Subcutaneous abdominal adipose tissue (tissue), 5 donors: Measurements from ENCODE around the gene ARHGEF17.

Experiments
- H3K27ac ChIP-seq: one replicate; pipeline ENCODE4 v1.7.0; 2013; ENCODE audit warnings: low read depth, mild to moderate bottlenecking, inconsistent platforms, low read length, moderate library complexity
- H3K27me3 ChIP-seq, 5 donors: one replicate each; pipeline ENCODE4 v1.7.0; 2013; ENCODE audit warnings: low read length in 5 of 5, inconsistent platforms in 1 of 5; ENCODE audit not compliant: control insufficient read depth in 5 of 5, insufficient read depth in 4 of 5
- H3K36me3 ChIP-seq, 5 donors: one replicate each; pipeline ENCODE4 v1.7.0; 2013; ENCODE audit warnings: low read length in 5 of 5; ENCODE audit not compliant: control insufficient read depth in 5 of 5, insufficient read depth in 5 of 5
- H3K4me1 ChIP-seq, 5 donors: one replicate each; pipeline ENCODE4 v1.7.0; 2013; ENCODE audit warnings: low read length in 5 of 5, mild to moderate bottlenecking in 3 of 5, moderate library complexity in 1 of 5; ENCODE audit not compliant: control insufficient read depth in 5 of 5, insufficient read depth in 5 of 5
- H3K4me3 ChIP-seq, 5 donors: one replicate each; pipeline ENCODE4 v1.7.0; 2013; ENCODE audit warnings: low read length in 5 of 5, low read depth in 1 of 5
- H3K9ac ChIP-seq, 5 donors: one replicate each; pipeline ENCODE4 v1.7.0; 2013; ENCODE audit warnings: low read length in 5 of 5, mild to moderate bottlenecking in 4 of 5, moderate library complexity in 3 of 5
- H3K9me3 ChIP-seq, 5 donors: one replicate each; pipeline ENCODE4 v1.7.0; 2013; ENCODE audit warnings: low read length in 5 of 5; ENCODE audit not compliant: control insufficient read depth in 5 of 5
- donor health status: healthy.
- donor health status: healthy.
- donor health status: healthy.
- donor health status: healthy.
- donor health status: healthy.

The ARHGEF17 gene

DNA sequence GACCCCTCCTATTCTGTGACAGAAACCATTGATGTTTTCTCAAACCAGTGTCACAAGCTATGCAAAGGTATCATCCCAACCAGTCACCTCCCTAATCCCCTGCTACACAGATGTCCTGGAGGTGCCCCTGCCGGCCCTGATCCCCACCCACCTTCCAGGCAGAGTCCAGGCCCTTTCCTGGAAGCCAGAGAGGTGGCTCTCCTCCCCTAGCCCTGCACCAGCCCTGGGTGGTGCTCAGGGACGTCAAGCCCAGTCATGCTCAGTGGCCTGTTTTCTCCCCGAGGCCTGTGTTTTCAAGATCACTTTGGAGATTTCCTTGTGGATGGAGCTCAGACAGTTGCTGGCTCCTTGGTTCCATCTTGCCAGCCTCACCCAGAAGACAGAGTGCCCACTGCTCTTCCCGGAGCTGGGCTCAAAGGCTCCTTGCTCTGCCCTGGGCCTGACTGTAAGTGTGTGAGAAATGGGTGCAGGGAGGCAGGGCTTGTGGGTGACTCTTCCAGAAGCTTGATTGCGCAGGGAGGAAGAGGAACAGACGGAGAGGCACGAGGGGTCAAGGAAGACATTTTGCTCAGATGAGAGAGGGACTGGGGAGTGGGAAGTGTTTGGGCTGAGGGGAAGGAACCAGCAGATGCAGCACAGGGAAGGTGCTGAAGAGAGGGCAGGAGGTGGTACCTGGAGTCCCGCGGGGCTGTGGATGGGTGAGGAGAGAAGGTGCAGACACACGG lies 24.6 kb upstream of the ARHGEF17 start:
- Histone ChIP-seq H3K27ac (no peak overlapping the region), H3K9me3 (no peaks in the 10 kb centered on the region)

DNA sequence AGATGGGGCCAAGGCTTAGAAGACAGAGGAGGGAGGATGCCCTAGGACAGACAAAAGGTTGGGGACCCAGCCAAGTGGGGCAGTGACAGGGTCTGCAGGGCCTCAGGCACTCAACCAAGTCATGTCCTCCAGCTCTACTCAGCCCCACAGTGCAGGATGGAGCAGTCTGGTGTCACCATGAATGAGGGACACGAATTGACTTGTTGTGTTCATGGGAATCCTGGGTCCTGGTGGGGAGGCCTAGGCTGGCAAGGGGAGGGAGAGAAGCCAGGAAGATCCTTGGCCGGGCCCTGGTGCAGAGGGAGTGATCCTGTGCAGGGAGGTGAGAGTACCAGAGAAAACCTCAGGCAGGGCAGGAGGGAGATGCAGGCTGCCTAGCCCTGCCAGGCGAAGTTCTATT lies 24.0 kb upstream of the ARHGEF17 start:
- Histone ChIP-seq H3K9ac (no peak overlapping the region), H3K4me3 (no peak overlapping the region), H3K36me3 (no peaks in the 10 kb centered on the region), H3K27me3 (peaks cover 0 to 2% (median 0%) of the 10 kb centered on the region in 5 donors), H3K27ac (no peak overlapping the region), H3K9me3 (no peaks in the 10 kb centered on the region), H3K4me1 (peaks cover 4 to 79% (median 37%) of the 10 kb centered on the region in 5 donors)

More for the DNA sequence above, 24.6 kb upstream of the ARHGEF17 start:
- H3K27me3 ChIP-seq = peaks cover 0 to 2% (median 0%) of the 10 kb centered on the region in 5 donors
- H3K4me3 ChIP-seq = no peak overlapping the region
- H3K9ac ChIP-seq = no peak overlapping the region
- peaks cover 4 to 72% (median 30%) of the 10 kb centered on the region in 5 donors for H3K4me1 ChIP-seq
- no peaks in the 10 kb centered on the region for H3K36me3 ChIP-seq

DNA sequence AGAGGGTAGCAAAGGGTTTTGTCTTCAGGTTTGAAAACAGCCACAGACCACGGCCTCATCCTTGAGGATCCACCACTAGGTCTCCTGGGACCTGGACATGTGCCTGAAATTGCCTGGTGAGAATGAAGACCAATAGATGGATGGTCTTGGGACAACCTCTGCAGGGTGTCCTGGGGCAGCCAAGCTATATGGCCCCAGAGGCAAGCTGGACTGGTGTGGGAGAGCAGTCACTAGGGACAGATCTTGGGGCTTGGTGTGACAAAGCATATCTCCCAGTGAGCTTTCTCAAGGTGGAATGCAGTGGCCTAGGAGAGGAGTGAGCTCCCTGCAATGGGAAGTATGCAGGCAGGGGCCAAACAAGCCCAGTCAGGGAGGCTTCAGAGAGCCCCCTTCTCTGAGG lies 22.4 kb upstream of the ARHGEF17 start:
- H3K27me3 ChIP-seq = peaks cover 0 to 2% (median 0%) of the 10 kb centered on the region in 5 donors
- no peaks in the 10 kb centered on the region for H3K36me3 ChIP-seq
- no peak overlapping the region for H3K27ac ChIP-seq
- no peaks in the 10 kb centered on the region for H3K9me3 ChIP-seq
- no peak overlapping the region for H3K9ac ChIP-seq
- peaks cover 4 to 78% (median 40%) of the 10 kb centered on the region in 5 donors for H3K4me1 ChIP-seq
- no peak overlapping the region for H3K4me3 ChIP-seq

DNA sequence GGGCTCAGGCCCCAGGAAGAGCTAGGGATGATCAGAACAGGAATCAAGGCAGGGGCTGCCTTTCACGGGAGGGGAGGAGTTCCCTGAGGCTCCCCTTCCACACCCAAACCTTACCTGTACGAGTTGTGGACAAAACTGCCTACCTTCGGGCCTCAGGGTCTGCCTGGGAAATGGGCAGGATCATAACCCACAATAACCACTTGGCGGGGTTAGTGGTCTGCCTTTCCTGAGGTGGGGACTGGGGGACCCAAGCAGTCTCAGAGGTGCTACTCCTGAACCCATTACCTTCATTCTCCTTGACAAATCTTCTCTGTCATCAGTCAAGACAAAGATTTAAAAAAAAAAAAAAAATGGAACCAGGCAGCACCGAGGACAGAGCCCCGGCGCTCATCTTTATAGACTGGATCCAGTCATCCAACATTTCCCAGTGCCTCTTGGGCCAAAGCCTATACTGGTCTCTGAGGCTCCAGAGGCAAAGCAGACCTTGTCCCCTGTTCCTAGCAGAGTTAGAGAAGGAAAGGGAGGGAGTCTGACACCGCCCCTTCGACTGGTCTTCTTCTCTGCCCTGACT lies 21.8 kb upstream of the ARHGEF17 start:
- Histone ChIP-seq H3K9ac (no peak overlapping the region), H3K4me1 (peaks cover 2 to 72% (median 40%) of the 10 kb centered on the region in 5 donors), H3K36me3 (no peaks in the 10 kb centered on the region), H3K27ac (no peak overlapping the region), H3K4me3 (no peak overlapping the region), H3K9me3 (no peaks in the 10 kb centered on the region), H3K27me3 (no peaks in the 10 kb centered on the region)

DNA sequence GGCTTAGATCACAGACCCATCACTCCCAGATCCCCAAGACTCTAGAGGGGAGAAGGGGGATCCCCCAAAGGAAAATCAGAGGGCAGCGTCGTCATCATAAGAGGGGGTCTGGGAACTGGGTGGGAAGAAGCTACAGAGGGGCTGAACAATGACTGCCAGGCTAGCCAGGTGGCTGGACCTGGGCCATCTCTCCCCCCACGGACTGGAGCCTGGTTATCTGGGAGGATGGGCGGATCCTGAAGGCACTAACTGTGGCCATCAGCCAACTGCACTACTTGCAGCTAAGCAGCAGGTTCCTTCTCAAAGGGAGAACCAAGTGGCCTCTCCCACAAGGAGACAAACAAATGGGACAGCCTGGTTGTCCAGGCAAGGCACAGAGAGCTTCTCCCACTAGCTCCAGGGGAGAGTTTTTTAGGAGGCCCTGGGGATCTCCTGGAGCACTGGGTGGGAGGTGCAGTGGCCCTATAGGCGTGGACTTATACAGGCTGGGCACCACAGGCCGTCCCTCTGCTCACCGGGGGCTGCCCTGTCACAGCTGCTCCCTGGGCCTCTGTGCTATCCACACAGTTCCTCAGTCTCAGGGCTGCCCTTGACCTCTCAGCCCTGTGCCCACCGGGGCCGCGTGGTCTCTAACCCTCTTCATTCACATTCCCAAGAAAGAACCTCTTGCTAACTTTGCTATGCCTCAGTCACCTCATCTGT lies 20.5 kb upstream of the ARHGEF17 start:
- H3K36me3 ChIP-seq = no peaks in the 10 kb centered on the region
- peaks cover 0 to 60% (median 36%) of the 10 kb centered on the region in 5 donors for H3K4me1 ChIP-seq
- no peaks in the 10 kb centered on the region for H3K9me3 ChIP-seq
- H3K27me3 ChIP-seq = no peaks in the 10 kb centered on the region
- no peak overlapping the region for H3K27ac ChIP-seq
- no peak overlapping the region for H3K9ac ChIP-seq
- H3K4me3 ChIP-seq = no peak overlapping the region

DNA sequence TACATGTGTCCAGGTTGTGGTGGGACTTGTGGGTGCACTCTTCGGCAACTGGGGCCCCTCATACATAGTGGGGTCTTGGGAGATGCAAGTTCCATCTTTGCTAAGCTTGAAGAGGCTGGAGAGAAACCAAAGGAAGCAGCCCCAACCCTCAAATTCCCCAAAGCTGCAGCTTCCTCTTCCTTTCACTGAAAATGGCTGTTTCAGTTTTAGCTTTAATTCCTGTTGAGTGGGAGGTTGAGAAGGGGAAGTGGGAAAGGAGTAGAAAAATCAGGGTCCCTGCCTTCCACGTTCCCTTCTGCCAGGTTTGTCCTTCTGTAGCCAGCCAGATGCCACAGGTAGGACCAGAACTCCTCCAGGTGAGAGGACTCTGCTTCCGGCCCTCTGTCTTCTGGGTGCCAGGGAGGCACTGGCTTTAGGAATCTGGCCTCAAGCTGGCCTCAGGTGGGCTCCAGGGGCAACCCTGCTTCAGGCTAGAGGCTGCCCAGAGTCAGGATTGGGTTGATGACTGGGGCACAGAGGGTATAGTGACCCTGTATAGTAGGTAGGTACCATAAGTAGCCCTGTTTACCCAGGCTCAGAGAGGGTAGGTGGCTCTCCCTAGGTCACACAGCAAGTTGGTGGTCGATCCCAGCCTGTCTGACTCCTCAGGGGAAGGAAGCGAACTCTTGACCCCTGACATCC lies 19.7 kb upstream of the ARHGEF17 start:
- peak overlapping the region in 1 of 5 donors; percentile 58 for H3K4me3 ChIP-seq
- no peaks in the 10 kb centered on the region for H3K9me3 ChIP-seq
- H3K27me3 ChIP-seq = no peaks in the 10 kb centered on the region
- no peaks in the 10 kb centered on the region for H3K36me3 ChIP-seq
- H3K4me1 ChIP-seq = peaks cover 0 to 52% (median 33%) of the 10 kb centered on the region in 5 donors
- peak overlapping the region in 1 of 5 donors; percentile 53 for H3K9ac ChIP-seq
- H3K27ac ChIP-seq = no peak overlapping the region

DNA sequence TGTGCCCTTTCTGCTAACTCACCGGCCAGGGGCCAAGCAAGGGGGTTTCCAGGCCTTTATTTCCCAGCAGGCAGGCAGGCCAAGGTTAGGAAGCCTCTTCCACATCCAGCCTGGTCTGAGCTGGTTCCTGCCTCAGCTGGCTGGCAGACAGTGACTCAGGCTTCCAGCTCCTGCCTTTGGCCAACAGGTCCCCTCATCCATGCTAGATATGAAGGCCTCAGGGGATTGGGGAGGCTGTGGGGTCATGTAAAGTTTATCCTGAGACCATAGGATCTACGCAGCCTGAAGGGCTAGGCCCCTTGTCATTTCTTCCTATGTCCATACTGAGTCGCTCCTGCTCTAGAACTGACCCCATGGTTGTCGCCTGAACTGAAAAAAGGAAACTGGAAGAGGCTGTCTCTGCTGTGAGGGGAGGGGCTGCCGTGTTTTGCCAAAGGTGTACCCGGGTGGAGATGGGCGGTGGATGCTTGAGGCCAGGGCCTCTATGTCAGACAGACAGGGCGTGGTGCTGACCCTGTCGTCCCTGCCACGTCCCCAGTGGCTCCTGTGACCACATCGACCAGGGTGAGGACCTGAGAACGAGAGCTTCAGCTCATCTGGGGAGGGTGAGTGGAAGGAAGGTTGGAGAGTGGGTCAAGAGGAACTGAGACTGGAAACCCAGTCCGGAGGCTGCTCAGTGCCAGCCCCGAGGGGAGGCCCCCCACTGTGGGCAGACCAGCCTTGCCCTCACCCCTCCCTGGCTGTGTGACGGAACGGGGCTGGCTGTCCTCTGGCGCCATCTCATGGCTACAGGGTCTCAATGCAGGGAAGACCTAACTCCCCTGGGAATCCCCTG lies 19.0 kb upstream of the ARHGEF17 start:
- H3K4me3 ChIP-seq = peak overlapping the region in 4 of 5 donors; percentile 8 to 58 (median 52)
- H3K27me3 ChIP-seq = no peaks in the 10 kb centered on the region
- H3K9me3 ChIP-seq = no peaks in the 10 kb centered on the region
- H3K36me3 ChIP-seq = no peaks in the 10 kb centered on the region
- H3K9ac ChIP-seq = peak overlapping the region in 3 of 5 donors; percentile 42 to 57 (median 53)
- H3K27ac ChIP-seq = no peak overlapping the region
- peaks cover 0 to 45% (median 26%) of the 10 kb centered on the region in 5 donors for H3K4me1 ChIP-seq

DNA sequence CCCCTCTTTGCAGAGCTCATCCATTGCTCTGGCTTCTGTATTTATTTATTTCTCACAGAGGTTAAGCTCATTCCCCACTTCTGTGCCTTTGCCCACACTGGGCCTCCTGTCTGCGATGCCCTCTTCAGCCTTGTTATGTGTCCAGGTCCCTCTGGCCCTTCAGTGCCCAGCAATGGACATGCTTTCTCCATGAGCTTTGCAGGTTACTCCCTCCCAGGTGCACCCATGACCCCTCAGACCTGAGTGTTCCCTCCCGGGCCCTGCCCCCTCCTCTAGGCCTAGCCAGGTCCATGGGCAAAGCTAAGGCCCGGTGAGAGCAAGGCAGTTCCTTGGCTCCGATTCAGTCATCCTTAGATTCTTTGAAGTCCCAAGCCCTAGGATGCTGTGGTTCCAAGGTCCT lies 17.5 kb upstream of the ARHGEF17 start:
- Histone ChIP-seq H3K4me1 (peaks cover 0 to 38% (median 23%) of the 10 kb centered on the region in 5 donors), H3K27ac (no peak overlapping the region), H3K9me3 (no peaks in the 10 kb centered on the region), H3K36me3 (no peaks in the 10 kb centered on the region), H3K4me3 (no peak overlapping the region), H3K9ac (no peak overlapping the region), H3K27me3 (no peaks in the 10 kb centered on the region)

DNA sequence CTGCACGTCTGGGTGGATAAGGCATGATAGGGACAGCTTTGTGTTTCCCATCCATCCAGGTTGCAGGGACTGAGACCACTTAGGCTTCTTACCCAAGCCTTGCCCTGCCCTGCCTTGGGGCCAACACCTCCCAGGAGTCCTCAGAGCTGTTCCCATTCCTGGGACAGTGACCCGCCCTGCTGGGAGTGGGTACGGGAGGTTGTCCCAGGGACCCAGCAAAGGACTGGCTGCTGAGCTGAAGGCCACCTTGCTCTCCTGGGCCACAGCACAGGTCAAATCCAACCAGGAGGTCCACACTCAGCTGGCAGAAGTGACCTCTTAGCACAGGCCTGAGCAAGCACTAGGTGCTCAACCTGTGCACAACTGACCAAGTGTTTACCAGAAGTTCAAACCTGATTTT lies 16.9 kb upstream of the ARHGEF17 start:
- Histone ChIP-seq H3K4me1 (peaks cover 0 to 34% (median 23%) of the 10 kb centered on the region in 5 donors), H3K4me3 (no peak overlapping the region), H3K9ac (peak overlapping the region in 1 of 5 donors; percentile 21), H3K27ac (no peak overlapping the region), H3K9me3 (no peaks in the 10 kb centered on the region), H3K36me3 (no peaks in the 10 kb centered on the region), H3K27me3 (no peaks in the 10 kb centered on the region)
